Keratinocyte (primary cell): ENCODE results near the gene VKORC1. TPM values are rescaled to one million over a fixed set of nuclear protein-coding genes. Genes with fewer than 3 reads are reported as not detected.

Experiments used
- DNase-seq: peaks from one replicate; pipeline ENCODE4 v3.0.0-alpha.2; 2011; ENCODE audit warnings: low read depth, missing footprints, low spot score
- FAIRE-seq: peaks from 2 replicates; lab custom pipeline; 2011; peaks lifted over from hg19 to GRCh38; lab: Jason Lieb, UNC
- H2AFZ ChIP-seq: 2 replicates; pipeline ENCODE4 v1.6.0; 2012; ENCODE audit warnings: low read length, control low read depth, inconsistent platforms; ENCODE audit not compliant: control insufficient read depth
- H3K27ac ChIP-seq: 2 replicates; pipeline ENCODE4 v1.5.1; 2011; ENCODE audit warnings: low read length; ENCODE audit not compliant: control insufficient read depth, insufficient read depth
- H3K27me3 ChIP-seq: 3 replicates; pipeline ENCODE4 v1.6.0; 2011; ENCODE audit warnings: low read length; ENCODE audit not compliant: control insufficient read depth, insufficient read depth; ENCODE audit errors: extremely low read depth
- H3K36me3 ChIP-seq, 2 experiments: 2 replicates in 1 of 2; 3 replicates in 1 of 2; pipeline ENCODE4 v1.5.1; 2011; ENCODE audit warnings: low read length in 2 of 2, mild to moderate bottlenecking in 1 of 2; ENCODE audit not compliant: control insufficient read depth in 2 of 2, insufficient read depth in 2 of 2; ENCODE audit errors: extremely low read depth in 1 of 2
- H3K4me1 ChIP-seq: 3 replicates; pipeline ENCODE4 v1.5.1; 2011; ENCODE audit warnings: low read length; ENCODE audit not compliant: control insufficient read depth, insufficient read depth; ENCODE audit errors: extremely low read depth
- H3K4me2 ChIP-seq: 3 replicates; pipeline ENCODE4 v1.6.0; 2011; ENCODE audit warnings: low read depth, low read length; ENCODE audit not compliant: control insufficient read depth, insufficient read depth; ENCODE audit errors: extremely low read depth
- H3K4me3 ChIP-seq, 3 experiments: fragments of 200-600 bp in 1 of 3; sonication (generic) in 1 of 3; 2 replicates in 2 of 3; 3 replicates in 1 of 3; pipeline ENCODE4 v1.5.1; 2011 to 2016; ENCODE audit warnings: low read length in 3 of 3, mild to moderate bottlenecking in 3 of 3, control low read depth in 2 of 3, inconsistent platforms in 1 of 3, low read depth in 1 of 3, mixed read lengths in 1 of 3, mixed run types in 1 of 3, moderate library complexity in 1 of 3; ENCODE audit not compliant: control insufficient read depth in 2 of 3, insufficient read depth in 2 of 3; ENCODE audit errors: extremely low read depth in 1 of 3
- H3K79me2 ChIP-seq: 2 replicates; pipeline ENCODE4 v1.6.0; 2012; ENCODE audit warnings: low read length; ENCODE audit not compliant: control insufficient read depth, insufficient read depth
- H3K9ac ChIP-seq: 3 replicates; pipeline ENCODE4 v1.6.0; 2011; ENCODE audit warnings: low read length; ENCODE audit not compliant: control insufficient read depth, insufficient read depth; ENCODE audit errors: extremely low read depth
- H3K9me1 ChIP-seq: 3 replicates; pipeline ENCODE4 v1.6.0; 2011; ENCODE audit warnings: low read length; ENCODE audit not compliant: control insufficient read depth, insufficient read depth; ENCODE audit errors: extremely low read depth
- H3K9me3 ChIP-seq: 2 replicates; pipeline ENCODE4 v1.5.1; 2012; ENCODE audit warnings: low read depth, low read length; ENCODE audit not compliant: control insufficient read depth
- H4K20me1 ChIP-seq: 3 replicates; pipeline ENCODE4 v1.6.0; 2011; ENCODE audit warnings: low read length; ENCODE audit not compliant: control insufficient read depth, insufficient read depth; ENCODE audit errors: extremely low read depth
- EZH2 ChIP-seq: IDR thresholded peaks from one replicate; pipeline ENCODE4 v1.6.1; 2012; ENCODE audit warnings: inconsistent platforms, mild to moderate bottlenecking, low read length, moderate library complexity
- dilution Hi-C: fragments of 300-500 bp; cut with MboI; formaldehyde crosslinking; loops from one replicate; pipeline ENCODE4 v1.7.0; 2020; ENCODE audit warnings: low sequenced_read_pairs; ENCODE audit not compliant: extremely low pct_ligation_motif_present
- polyA plus RNA-seq, 5 experiments: library from polyadenylated mRNA; depleted of rRNA in 3 of 5; stranded (reverse) in 3 of 5; stranded (forward) in 1 of 5; unstranded in 1 of 5; fragments of >200 nt; gene quantifications; 1 replicate in 1 of 5; 2 replicates in 3 of 5; 3 replicates in 1 of 5; pipeline versions ENCODE4 v1.2.1 to v1.2.3, GENCODE V29; 2011 to 2012; ENCODE audit warnings: missing spikeins in 2 of 5, low read depth in 1 of 5, low replicate concordance in 1 of 5
- TF ChIP-seq, protein P1 (sequence below), 3 experiments: IDR thresholded peaks in 1 of 3; conservative IDR thresholded peaks in 1 of 3; optimal IDR thresholded peaks in 1 of 3; 2 replicates in 2 of 3; 3 replicates in 1 of 3; pipeline versions ENCODE3 to v1.5.1; 2011; ENCODE audit warnings: low read length in 3 of 3, mild to moderate bottlenecking in 3 of 3, moderate library complexity in 2 of 3, control low read depth in 1 of 3, inconsistent platforms in 1 of 3; ENCODE audit not compliant: insufficient read depth in 2 of 3; ENCODE audit errors: extremely low read depth in 1 of 3

VKORC1 gene
- polyA plus RNA-seq, 1 donor (not counting 4 experiments of a cell fraction or from before 2014, with no cell fraction given), result 73.6 TPM

GRCh38 chr16:31099860-31100638 lies 5.5 kb upstream of the VKORC1 start:
- H3K4me2 ChIP-seq, result no peak overlapping the region
- H3K9me1 ChIP-seq, result no peaks in the 10 kb centered on the region
- no peak overlapping the region for H3K27ac ChIP-seq
- H3K9ac ChIP-seq, result no peak overlapping the region
- H4K20me1 ChIP-seq, result no peaks in the 10 kb centered on the region
- no peaks in the 10 kb centered on the region for H3K79me2 ChIP-seq
- DNase-seq, result no peak
- H2AFZ ChIP-seq, result no peak overlapping the region
- no peak overlapping the region for H3K4me3 ChIP-seq
- H3K4me1 ChIP-seq, result no peaks in the 10 kb centered on the region
- H3K27me3 ChIP-seq, result no peaks in the 10 kb centered on the region
- H3K36me3 ChIP-seq, result no peaks in the 10 kb centered on the region
- TF ChIP-seq, protein P1, sequence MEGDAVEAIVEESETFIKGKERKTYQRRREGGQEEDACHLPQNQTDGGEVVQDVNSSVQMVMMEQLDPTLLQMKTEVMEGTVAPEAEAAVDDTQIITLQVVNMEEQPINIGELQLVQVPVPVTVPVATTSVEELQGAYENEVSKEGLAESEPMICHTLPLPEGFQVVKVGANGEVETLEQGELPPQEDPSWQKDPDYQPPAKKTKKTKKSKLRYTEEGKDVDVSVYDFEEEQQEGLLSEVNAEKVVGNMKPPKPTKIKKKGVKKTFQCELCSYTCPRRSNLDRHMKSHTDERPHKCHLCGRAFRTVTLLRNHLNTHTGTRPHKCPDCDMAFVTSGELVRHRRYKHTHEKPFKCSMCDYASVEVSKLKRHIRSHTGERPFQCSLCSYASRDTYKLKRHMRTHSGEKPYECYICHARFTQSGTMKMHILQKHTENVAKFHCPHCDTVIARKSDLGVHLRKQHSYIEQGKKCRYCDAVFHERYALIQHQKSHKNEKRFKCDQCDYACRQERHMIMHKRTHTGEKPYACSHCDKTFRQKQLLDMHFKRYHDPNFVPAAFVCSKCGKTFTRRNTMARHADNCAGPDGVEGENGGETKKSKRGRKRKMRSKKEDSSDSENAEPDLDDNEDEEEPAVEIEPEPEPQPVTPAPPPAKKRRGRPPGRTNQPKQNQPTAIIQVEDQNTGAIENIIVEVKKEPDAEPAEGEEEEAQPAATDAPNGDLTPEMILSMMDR (optimal IDR thresholded peaks at IDR 0.05 in 1 of 3, IDR thresholded peaks at IDR 0.05 in 1 of 3, conservative IDR thresholded peaks at IDR 0.05 in 1 of 3; ENCODE audit: extremely low read depth in 1 of 3, insufficient read depth in 2 of 3, low read length in 3 of 3), result no peak
- no peak for TF ChIP-seq EZH2
- dilution Hi-C loops, result no loop called here
- no peak for FAIRE-seq
- H3K9me3 ChIP-seq, result no peaks in the 10 kb centered on the region

DNA sequence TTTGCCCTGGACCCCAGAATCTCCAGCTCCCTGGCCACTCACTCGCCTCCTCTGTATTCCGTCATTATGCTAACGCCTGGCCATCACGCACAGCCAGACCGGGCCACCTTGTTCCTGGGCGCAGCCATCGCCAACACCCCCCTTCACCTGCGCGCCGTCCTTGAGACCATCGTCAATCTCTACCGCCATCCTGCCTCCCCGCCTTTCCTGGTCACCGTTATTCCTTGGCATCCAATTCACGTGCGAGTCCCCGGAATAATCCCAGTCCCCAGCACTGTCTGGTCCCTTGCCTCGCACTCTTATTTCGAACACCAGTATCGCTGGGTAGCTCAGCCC lies 541 bp downstream of the VKORC1 start:
- no peaks in the 10 kb centered on the region for H3K9me1 ChIP-seq
- FAIRE-seq (no peak), DNase-seq (no peak)
- H3K79me2 ChIP-seq, result peaks cover 23% of the 10 kb centered on the region
- no peaks in the 10 kb centered on the region for H3K9me3 ChIP-seq
- H2AFZ ChIP-seq, result peak overlapping the region; percentile 93
- no peaks in the 10 kb centered on the region for H4K20me1 ChIP-seq
- H3K4me1 ChIP-seq, result peaks cover 9% of the 10 kb centered on the region
- H3K36me3 ChIP-seq, result peaks cover 6 to 7% of the 10 kb centered on the region in 2 experiments
- H3K9ac ChIP-seq, result peak overlapping the region; percentile 86
- dilution Hi-C loops, result no loop called here
- no peaks in the 10 kb centered on the region for H3K27me3 ChIP-seq
- TF ChIP-seq EZH2, result no peak
- TF ChIP-seq, protein P1 (optimal IDR thresholded peaks at IDR 0.05 in 1 of 3, IDR thresholded peaks at IDR 0.05 in 1 of 3, conservative IDR thresholded peaks at IDR 0.05 in 1 of 3; ENCODE audit: extremely low read depth in 1 of 3, insufficient read depth in 2 of 3, low read length in 3 of 3), result no peak
- peak overlapping the region; percentile 73 to 92 (median 92) for H3K4me3 ChIP-seq
- H3K4me2 ChIP-seq, result peak overlapping the region; percentile 90
- peak overlapping the region; percentile 82 for H3K27ac ChIP-seq
